Nephron (organoid): ENCODE data around the gene ATP13A3.

Source experiments
- H3K27ac Mint-ChIP-seq, 3 experiments: 2 replicates each; pipeline ENCODE4 v1.8.0; 2020; ENCODE audit warnings: mixed read lengths in 3 of 3, mild to moderate bottlenecking in 2 of 3, moderate library complexity in 1 of 3
- H3K27me3 Mint-ChIP-seq: 2 replicates; pipeline ENCODE4 v1.8.0; 2021; ENCODE audit warnings: low read depth, mild to moderate bottlenecking, moderate library complexity, mixed read lengths
- H3K36me3 Mint-ChIP-seq: 2 replicates; pipeline ENCODE4 v1.8.0; 2020; ENCODE audit warnings: low read depth, mixed read lengths
- H3K4me1 Mint-ChIP-seq: 2 replicates; pipeline ENCODE4 v1.8.0; 2020; ENCODE audit warnings: mixed read lengths
- H3K4me3 Mint-ChIP-seq, 3 experiments: 2 replicates each; pipeline ENCODE4 v1.8.0; 2020; ENCODE audit warnings: mild to moderate bottlenecking in 3 of 3, mixed read lengths in 3 of 3, moderate library complexity in 2 of 3
- H3K9me3 Mint-ChIP-seq: 2 replicates; pipeline ENCODE4 v1.8.0; 2020; ENCODE audit warnings: mixed read lengths
- CTCF ChIP-seq, 3 experiments: fragments of 200-600 bp; sonication (generic); IDR thresholded peaks; one replicate each; pipeline ENCODE4 v1.5.0; 2021; ENCODE audit warnings: antibody characterized with exemption in 3 of 3; ENCODE audit not compliant: unreplicated experiment in 3 of 3

The ATP13A3 gene

GRCh38 chr3:194475138-194475932 lies 11.5 kb downstream of the ATP13A3 start:
- peak overlapping the region in 1 of 3 experiments; percentile 59 for H3K27ac Mint-ChIP-seq
- TF ChIP-seq CTCF (IDR thresholded peaks at IDR 0.05; ENCODE audit: unreplicated experiment in 3 of 3), result no peak
- H3K9me3 Mint-ChIP-seq, result no peaks in the 10 kb centered on the region
- peaks cover 5% of the 10 kb centered on the region for H3K4me1 Mint-ChIP-seq
- no peaks in the 10 kb centered on the region for H3K27me3 Mint-ChIP-seq
- H3K36me3 Mint-ChIP-seq, result no peaks in the 10 kb centered on the region
- no peak overlapping the region for H3K4me3 Mint-ChIP-seq

- no peaks in the 10 kb centered on the region for H3K9me3 Mint-ChIP-seq
- no peaks in the 10 kb centered on the region for H3K27me3 Mint-ChIP-seq
- no peak overlapping the region for H3K4me3 Mint-ChIP-seq
- no peaks in the 10 kb centered on the region for H3K4me1 Mint-ChIP-seq
- H3K36me3 Mint-ChIP-seq, result no peaks in the 10 kb centered on the region
- no peak for TF ChIP-seq CTCF (IDR thresholded peaks at IDR 0.05; ENCODE audit: unreplicated experiment in 3 of 3)
- peak overlapping the region in 1 of 3 experiments; percentile 59 for H3K27ac Mint-ChIP-seq
These were observed 12.1 kb downstream of the ATP13A3 start for GRCh38 chr3:194474675-194475074.

- H3K27me3 Mint-ChIP-seq, result no peaks in the 10 kb centered on the region
- H3K9me3 Mint-ChIP-seq, result no peaks in the 10 kb centered on the region
- H3K36me3 Mint-ChIP-seq, result no peaks in the 10 kb centered on the region
- H3K4me3 Mint-ChIP-seq, result no peak overlapping the region
- peak; percentile 91 to 97 (median 94) for TF ChIP-seq CTCF (IDR thresholded peaks at IDR 0.05; ENCODE audit: unreplicated experiment in 3 of 3)
- peak overlapping the region in 1 of 3 experiments; percentile 22 for H3K27ac Mint-ChIP-seq
- no peaks in the 10 kb centered on the region for H3K4me1 Mint-ChIP-seq
These were observed 14.4 kb downstream of the ATP13A3 start for GRCh38 chr3:194472290-194472920.

- Mint-ChIP-seq H3K9me3 (no peaks in the 10 kb centered on the region), H3K36me3 (no peaks in the 10 kb centered on the region), H3K27me3 (no peaks in the 10 kb centered on the region), H3K4me1 (no peaks in the 10 kb centered on the region), H3K27ac (peak overlapping the region in 1 of 3 experiments; percentile 22), H3K4me3 (no peak overlapping the region)
- no peak for TF ChIP-seq CTCF (IDR thresholded peaks at IDR 0.05; ENCODE audit: unreplicated experiment in 3 of 3)
These were observed 14.9 kb downstream of the ATP13A3 start for GRCh38 chr3:194471863-194472262.

GRCh38 chr3:194470615-194471014 lies 16.2 kb downstream of the ATP13A3 start:
- TF ChIP-seq CTCF (IDR thresholded peaks at IDR 0.05; ENCODE audit: unreplicated experiment in 3 of 3), result no peak
- Mint-ChIP-seq H3K4me1 (no peaks in the 10 kb centered on the region), H3K27ac (no peak overlapping the region), H3K36me3 (no peaks in the 10 kb centered on the region), H3K4me3 (no peak overlapping the region), H3K27me3 (no peaks in the 10 kb centered on the region), H3K9me3 (no peaks in the 10 kb centered on the region)
